ENCODE measurements around the gene FPR3.

FPR3 gene

GRCh38 chr19:51807111-51807701 is 12.2 kb downstream of the FPR3 start:
- DNase-seq (ENCODE audit: low read depth), result no peak

- DNase-seq (ENCODE audit: low read depth), result no peak
These were observed 13.0 kb downstream of the FPR3 start for GRCh38 chr19:51807925-51808324.

- no peak for DNase-seq (ENCODE audit: low read depth)
These were observed 13.5 kb downstream of the FPR3 start for GRCh38 chr19:51808333-51808986.

DNA sequence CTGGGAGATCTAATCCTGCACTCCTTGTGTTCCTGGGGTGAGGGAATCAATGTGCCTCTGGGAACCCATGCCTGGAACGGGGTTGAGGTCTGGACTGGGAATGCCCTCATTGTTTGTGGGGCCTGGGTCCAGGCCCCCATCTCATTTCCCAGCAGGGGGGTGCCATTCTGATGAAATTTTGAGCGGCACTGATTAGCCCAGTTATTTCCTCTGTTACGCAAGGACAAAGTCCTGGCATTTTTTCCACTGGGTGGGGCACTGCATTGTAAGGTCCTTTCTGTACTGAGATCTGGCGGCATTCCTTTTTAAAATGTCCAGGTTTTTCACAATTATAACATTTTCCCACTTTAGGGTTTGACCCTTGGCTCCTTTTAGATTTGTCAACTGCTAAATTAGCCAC is 14.8 kb downstream of the FPR3 start:
- DNase-seq (ENCODE audit: low read depth), result no peak

GRCh38 chr19:51810223-51810622 is 15.3 kb downstream of the FPR3 start:
- DNase-seq (ENCODE audit: low read depth), result no peak

GRCh38 chr19:51811344-51811743 is 16.4 kb downstream of the FPR3 start:
- DNase-seq (ENCODE audit: low read depth), result no peak

- DNase-seq (ENCODE audit: low read depth), result no peak
These were observed 20.1 kb downstream of the FPR3 start for GRCh38 chr19:51815043-51815442.

GRCh38 chr19:51816711-51817110 is 21.8 kb downstream of the FPR3 start:
- DNase-seq (ENCODE audit: low read depth), result no peak

- no peak for DNase-seq (ENCODE audit: low read depth)
These were observed 25.1 kb downstream of the FPR3 start for GRCh38 chr19:51820011-51820410.

DNA sequence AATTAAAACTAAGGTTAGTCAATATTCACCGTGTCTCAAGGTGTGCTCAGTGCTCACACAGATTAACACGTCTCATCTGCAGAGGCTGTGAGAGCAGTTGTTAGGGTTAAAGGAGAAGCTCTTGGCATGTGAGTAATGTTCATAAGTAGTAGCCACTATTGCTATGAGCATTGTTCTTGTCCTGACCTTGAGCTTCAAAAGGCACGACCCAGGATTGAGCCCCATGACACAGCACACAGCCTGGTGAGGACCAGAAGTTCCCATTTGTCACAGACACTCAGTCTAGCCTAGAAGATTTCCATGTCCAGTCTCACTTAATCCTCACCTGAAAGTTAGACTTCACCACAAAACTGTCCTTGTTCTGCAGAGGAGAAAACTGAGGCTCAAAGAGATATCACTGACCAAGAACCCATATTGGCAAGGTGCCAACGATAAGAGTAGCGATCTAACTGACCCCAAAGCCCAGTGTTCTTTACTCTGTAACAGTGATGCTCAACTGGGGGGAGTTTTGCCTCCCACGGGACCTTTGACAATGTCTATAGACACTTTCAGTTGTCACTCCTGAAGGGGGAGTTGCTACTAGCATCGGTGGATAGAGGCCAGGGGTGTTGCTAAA is 26.0 kb downstream of the FPR3 start:
- DNase-seq (ENCODE audit: low read depth), result no peak

DNA sequence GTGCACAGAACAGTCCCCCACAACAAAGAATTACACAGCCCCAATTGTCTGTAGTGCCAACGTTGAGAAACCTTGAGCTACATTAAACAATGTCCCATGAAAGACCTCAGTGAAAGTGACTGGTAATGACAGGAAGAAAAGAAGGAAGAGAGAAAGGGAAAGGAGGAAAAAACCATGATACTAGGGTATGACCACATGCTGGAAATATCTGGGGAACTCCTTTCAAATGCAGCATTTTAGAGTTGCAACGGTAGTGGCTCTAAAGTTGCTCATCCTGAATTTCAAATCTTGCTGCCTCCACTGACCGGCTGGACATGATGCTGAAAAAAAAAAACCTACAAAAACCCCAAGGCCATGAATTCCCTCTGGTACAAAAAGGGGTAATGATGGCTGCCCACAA is 26.5 kb downstream of the FPR3 start:
- no peak for DNase-seq (ENCODE audit: low read depth)

DNA sequence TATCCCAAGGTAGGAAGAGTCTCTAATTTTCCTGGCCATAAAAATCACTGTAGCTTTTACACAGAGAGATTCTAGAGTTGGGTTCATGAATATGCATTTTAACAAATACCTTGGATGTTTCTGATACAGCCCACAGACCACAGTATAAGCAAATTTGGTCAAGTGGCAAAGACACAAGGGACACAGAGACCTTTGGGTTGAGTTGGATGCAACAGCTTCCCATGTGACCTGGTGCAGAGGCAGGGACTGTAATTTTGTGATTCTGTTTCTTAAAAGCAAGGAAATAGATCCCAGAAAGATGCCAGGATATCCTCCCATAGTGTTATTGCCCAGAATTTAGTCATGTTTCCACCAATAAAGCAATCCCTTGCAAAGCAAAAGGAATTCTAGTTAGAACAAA is 27.0 kb downstream of the FPR3 start:
- DNase-seq (ENCODE audit: low read depth), result no peak

- DNase-seq (ENCODE audit: low read depth), result no peak
These were observed 27.4 kb downstream of the FPR3 start for GRCh38 chr19:51822325-51822724.

DNA sequence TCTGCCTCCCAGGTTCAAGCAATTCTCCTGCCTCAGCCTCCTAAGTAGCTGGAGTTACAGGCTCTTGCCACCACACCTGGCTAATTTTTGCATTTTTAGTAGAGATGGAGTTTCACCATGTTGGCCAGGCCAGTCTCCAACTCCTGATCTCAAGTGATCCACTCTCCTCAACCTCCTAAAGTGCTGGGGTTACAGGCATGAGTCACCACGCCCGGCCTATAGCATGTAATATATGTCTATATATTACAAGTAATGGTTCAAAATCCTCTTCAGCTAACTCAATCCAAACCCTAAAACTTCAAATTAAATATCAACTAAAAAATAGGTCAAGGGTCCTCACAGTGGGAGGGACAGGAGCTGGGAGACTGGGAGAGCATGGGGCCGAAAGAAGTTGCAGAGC is 28.0 kb downstream of the FPR3 start:
- DNase-seq (ENCODE audit: low read depth), result no peak

DNA sequence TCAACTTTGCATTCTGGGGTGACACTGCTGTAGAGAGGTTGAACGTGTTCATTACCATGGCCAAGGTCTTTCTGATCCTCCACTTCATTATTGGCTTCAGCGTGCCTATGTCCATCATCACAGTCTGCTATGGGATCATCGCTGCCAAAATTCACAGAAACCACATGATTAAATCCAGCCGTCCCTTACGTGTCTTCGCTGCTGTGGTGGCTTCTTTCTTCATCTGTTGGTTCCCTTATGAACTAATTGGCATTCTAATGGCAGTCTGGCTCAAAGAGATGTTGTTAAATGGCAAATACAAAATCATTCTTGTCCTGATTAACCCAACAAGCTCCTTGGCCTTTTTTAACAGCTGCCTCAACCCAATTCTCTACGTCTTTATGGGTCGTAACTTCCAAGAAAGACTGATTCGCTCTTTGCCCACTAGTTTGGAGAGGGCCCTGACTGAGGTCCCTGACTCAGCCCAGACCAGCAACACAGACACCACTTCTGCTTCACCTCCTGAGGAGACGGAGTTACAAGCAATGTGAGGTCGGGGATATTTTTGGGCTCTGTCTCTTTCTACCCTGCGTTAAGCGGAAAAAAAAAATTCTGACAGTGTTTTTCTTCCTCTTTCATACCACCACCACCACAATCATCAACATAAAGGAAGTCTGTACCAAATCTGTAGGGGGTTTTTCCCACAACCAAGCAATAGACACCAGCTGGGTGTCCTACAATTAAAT is 29.5 kb downstream of the FPR3 start:
- no peak for DNase-seq (ENCODE audit: low read depth)

DNA sequence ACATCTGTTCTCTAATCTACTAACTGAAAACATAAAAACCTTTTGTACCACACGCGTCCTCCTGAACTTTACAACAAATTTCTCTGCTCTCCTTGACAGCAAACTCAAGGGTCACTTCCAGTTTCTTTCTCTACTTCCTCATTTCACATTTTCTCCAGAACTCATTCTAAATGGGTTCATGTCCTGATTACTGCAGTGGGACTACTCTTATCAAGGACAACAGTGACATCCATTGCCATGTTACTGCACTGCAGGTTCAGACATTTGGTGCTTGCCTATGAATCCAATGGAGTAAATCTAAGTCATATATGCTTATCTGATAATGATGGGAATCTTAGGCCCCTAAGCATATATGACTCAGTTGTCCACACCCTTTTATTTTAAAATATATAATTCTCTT is 35.3 kb downstream of the FPR3 start:
- no peak for DNase-seq (ENCODE audit: low read depth)

- no peak for DNase-seq (ENCODE audit: low read depth)
These were observed 42.2 kb downstream of the FPR3 start for GRCh38 chr19:51837145-51837544.

DNA sequence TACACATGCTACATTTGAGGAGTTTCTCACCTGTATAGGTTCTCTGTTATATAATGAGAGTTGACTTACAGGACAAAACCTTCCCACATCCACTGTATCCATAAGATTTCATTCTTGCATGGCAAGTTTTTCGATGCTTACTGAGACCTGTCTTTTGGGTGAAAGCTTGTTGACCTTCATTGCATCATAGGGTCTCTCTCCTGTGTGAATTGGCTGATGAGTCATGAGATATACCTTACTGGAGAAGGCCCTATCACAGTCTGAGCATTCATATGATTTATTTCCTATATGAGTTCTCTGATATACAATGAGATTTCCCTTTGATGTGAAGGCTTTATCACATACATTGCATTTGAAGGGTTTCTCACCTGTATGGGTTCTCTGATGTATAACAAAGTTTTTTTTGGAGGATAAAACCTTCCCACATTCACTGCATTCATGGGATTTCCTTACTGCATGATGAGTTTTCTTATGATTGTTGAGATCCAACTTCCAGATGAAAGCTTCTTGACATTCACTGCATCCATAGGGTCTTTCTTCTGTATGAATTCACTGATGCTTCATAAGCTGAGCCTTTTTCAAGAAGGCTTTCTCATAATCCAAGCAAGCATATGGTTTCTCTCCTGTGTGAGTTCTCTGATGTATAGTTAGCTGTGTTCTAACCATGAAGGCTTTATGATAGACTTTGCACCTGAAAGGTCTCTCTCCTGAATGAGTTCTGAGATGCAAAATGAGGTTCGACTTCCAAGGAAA is 67.1 kb downstream of the FPR3 start:
- DNase-seq (ENCODE audit: low read depth), result no peak

DNA sequence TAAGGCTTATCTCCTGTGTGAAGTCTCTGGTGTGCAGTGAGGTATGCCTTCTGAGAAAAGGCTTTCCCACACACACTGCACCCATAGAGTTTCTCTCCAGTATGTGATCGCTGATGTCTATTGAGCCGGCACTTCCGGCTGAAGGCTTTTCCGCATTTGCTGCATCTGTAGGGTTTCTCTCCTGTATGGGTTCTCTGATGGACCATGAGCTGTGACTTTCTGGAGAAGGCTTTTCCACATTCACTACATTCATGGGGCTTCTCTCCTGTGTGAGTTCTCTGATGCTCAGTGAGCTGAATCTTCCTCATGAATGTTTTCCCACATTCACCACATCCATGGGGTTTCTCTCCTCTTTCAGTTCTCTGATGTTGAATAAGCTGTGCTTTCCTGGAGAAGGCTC is 78.1 kb downstream of the FPR3 start:
- no peak for DNase-seq (ENCODE audit: low read depth)
